HG03280 (cell line): Measurements from ENCODE around the gene MAPKAP1.

Source experiments
- ATAC-seq: cut with Tn5 transposase; IDR thresholded peaks from one replicate; pipeline ENCODE4 v1.9.1; 2021; ENCODE audit warnings: mild to moderate bottlenecking, moderate library complexity; ENCODE audit not compliant: unreplicated experiment

MAPKAP1 gene

GRCh38 chr9:125493881-125494652, 212.9 kb downstream of the MAPKAP1 start:
- no peak for ATAC-seq

GRCh38 chr9:125493384-125493783, 213.6 kb downstream of the MAPKAP1 start:
- ATAC-seq = no peak

GRCh38 chr9:125492719-125493118, 214.3 kb downstream of the MAPKAP1 start:
- ATAC-seq = no peak

GRCh38 chr9:125487842-125488241, 219.2 kb downstream of the MAPKAP1 start:
- no peak for ATAC-seq

- no peak for ATAC-seq
These were observed 220.4 kb downstream of the MAPKAP1 start for GRCh38 chr9:125486576-125486975.

GRCh38 chr9:125486152-125486508, 220.9 kb downstream of the MAPKAP1 start:
- ATAC-seq = no peak

- no peak for ATAC-seq
These were observed 221.4 kb downstream of the MAPKAP1 start for GRCh38 chr9:125485471-125486151.

GRCh38 chr9:125484350-125485282, 222.4 kb downstream of the MAPKAP1 start:
- ATAC-seq = no peak

GRCh38 chr9:125483697-125484096, 223.3 kb downstream of the MAPKAP1 start:
- ATAC-seq = no peak

- ATAC-seq = no peak
These were observed 227.0 kb downstream of the MAPKAP1 start for GRCh38 chr9:125479846-125480615.

- no peak for ATAC-seq
These were observed 229.9 kb downstream of the MAPKAP1 start for GRCh38 chr9:125477089-125477544.

- no peak for ATAC-seq
These were observed 230.4 kb downstream of the MAPKAP1 start for GRCh38 chr9:125476645-125477044.

- ATAC-seq = no peak
These were observed 231.6 kb downstream of the MAPKAP1 start for GRCh38 chr9:125475385-125475784.

- no peak for ATAC-seq
These were observed 233.9 kb downstream of the MAPKAP1 start for GRCh38 chr9:125472926-125473701.

GRCh38 chr9:125472562-125472925, 234.5 kb downstream of the MAPKAP1 start:
- ATAC-seq = no peak

GRCh38 chr9:125470767-125471580, 236.0 kb downstream of the MAPKAP1 start:
- ATAC-seq = no peak

- no peak for ATAC-seq
These were observed 236.8 kb downstream of the MAPKAP1 start for GRCh38 chr9:125470189-125470588.

- ATAC-seq = no peak
These were observed 238.4 kb downstream of the MAPKAP1 start for GRCh38 chr9:125468646-125469045.
